ENCODE data around the gene TCF12. TPM values are rescaled to one million over a fixed set of nuclear protein-coding genes. Genes with fewer than 3 reads are reported as not detected.

The TCF12 gene
- total RNA-seq, 1 donor from 2014 or later = 84.6 TPM

DNA sequence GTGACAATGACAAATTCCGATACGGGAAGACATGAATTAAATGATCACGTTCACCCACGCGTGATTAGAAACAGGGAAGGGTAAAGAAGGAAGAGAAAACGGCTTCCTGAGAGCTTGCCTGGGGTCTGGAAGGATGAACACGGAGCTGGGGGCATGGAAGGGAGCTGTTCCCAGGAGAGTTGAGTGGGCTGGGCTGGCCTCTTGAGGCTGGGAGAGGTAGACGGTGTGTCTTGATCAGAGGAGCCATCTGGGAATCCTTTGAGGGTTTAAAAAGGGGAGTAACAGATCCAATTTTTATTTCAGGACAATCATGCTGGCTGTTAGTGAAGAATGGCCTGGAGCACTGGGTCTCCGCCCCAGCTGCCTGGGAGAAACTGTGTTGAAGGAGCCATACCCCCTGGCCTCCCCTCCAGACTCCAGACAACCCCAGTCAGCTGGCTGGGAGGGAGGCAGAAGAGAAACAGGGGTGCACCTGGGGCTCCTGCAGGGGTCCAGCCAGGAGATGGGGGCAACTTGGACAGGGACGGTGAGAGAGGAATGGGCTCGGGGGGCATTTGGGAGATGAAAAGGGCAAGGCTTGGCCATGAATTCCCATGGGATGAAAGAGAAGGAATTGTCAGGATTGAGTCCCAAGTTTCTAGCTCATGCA lies 404.3 kb downstream of the TCF12 start:
- TF ChIP-seq, protein P1, sequence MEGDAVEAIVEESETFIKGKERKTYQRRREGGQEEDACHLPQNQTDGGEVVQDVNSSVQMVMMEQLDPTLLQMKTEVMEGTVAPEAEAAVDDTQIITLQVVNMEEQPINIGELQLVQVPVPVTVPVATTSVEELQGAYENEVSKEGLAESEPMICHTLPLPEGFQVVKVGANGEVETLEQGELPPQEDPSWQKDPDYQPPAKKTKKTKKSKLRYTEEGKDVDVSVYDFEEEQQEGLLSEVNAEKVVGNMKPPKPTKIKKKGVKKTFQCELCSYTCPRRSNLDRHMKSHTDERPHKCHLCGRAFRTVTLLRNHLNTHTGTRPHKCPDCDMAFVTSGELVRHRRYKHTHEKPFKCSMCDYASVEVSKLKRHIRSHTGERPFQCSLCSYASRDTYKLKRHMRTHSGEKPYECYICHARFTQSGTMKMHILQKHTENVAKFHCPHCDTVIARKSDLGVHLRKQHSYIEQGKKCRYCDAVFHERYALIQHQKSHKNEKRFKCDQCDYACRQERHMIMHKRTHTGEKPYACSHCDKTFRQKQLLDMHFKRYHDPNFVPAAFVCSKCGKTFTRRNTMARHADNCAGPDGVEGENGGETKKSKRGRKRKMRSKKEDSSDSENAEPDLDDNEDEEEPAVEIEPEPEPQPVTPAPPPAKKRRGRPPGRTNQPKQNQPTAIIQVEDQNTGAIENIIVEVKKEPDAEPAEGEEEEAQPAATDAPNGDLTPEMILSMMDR (IDR thresholded peaks at IDR 0.05; ENCODE audit: insufficient read depth, low read length, poor library complexity, severe bottlenecking) = no peak
- no peaks in the 10 kb centered on the region for H3K27me3 ChIP-seq (ENCODE audit: control insufficient read depth, insufficient read depth, low read length)
- H3K36me3 ChIP-seq (ENCODE audit: control insufficient read depth, insufficient read depth, low read length) = no peaks in the 10 kb centered on the region
- no peak overlapping the region for H3K4me3 ChIP-seq (ENCODE audit: low read depth, low read length)
- DNase-seq (ENCODE audit: low read depth) = no peak

- no peaks in the 10 kb centered on the region for H3K27me3 ChIP-seq (ENCODE audit: control insufficient read depth, insufficient read depth, low read length)
- no peaks in the 10 kb centered on the region for H3K36me3 ChIP-seq (ENCODE audit: control insufficient read depth, insufficient read depth, low read length)
- TF ChIP-seq, protein P1 (IDR thresholded peaks at IDR 0.05; ENCODE audit: insufficient read depth, low read length, poor library complexity, severe bottlenecking) = no peak
- H3K4me3 ChIP-seq (ENCODE audit: low read depth, low read length) = no peak overlapping the region
- no peak for DNase-seq (ENCODE audit: low read depth)
Observed at GRCh38 chr15:57323299-57323805, 404.9 kb downstream of the TCF12 start.

DNA sequence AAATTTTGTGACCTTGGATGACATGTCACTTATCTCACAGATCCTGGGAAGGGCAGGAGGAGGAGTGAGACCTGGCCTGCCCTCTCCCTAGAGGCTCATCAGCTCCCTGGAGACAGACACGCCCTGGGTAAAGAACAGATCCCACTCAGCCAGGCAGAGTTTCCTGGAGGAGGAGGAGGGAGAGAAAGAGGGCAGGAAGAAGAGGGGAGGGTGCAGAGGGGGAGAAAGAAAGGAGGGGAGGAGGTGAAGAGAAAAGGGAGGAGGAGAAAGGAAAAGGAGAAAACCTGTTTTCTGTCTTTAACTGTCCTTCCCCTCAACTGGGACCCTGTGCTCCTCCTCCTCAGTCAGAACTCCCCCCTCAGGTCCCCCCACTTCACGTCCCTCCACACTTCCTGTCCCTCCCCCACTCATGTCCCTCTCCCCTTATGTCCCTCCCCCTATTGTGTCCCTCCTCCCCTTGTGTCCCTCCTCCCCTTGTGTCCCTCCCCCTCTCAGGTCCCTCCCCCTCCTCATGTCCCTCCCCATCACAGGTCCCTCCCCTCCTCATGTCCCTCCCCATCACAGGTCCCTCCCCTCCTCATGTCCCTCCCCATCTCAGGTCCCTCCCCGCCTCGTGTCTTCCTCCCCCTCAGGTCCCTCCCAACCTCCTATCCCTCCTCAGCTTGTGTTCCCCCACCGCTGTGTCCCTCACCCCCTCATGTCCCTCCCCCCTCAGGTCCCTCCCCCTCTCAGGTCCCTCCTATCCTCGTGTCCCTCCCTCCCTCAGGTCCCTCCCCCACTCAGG lies 405.6 kb downstream of the TCF12 start:
- no peaks in the 10 kb centered on the region for H3K27me3 ChIP-seq (ENCODE audit: control insufficient read depth, insufficient read depth, low read length)
- no peaks in the 10 kb centered on the region for H3K36me3 ChIP-seq (ENCODE audit: control insufficient read depth, insufficient read depth, low read length)
- TF ChIP-seq, protein P1 (IDR thresholded peaks at IDR 0.05; ENCODE audit: insufficient read depth, low read length, poor library complexity, severe bottlenecking) = no peak
- H3K4me3 ChIP-seq (ENCODE audit: low read depth, low read length) = no peak overlapping the region
- peak; percentile 59 for DNase-seq (ENCODE audit: low read depth)

DNA sequence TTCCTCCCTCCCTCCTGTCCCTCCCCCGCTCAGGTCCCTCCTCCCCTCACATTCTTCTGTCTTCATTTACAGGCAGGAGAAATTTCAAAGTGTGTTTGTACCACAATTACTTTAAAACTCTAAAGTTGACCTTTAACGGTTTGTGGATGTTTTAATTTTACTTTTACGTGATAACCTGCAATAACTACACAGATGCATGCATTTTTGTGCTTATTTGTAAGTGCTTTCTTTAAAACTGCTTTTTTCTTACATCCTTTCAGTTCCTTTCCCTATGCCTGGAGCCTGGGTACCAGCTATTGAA lies 406.1 kb downstream of the TCF12 start:
- Histone ChIP-seq H3K27me3 (ENCODE audit: control insufficient read depth, insufficient read depth, low read length) (no peaks in the 10 kb centered on the region), H3K36me3 (ENCODE audit: control insufficient read depth, insufficient read depth, low read length) (no peaks in the 10 kb centered on the region), H3K4me3 (ENCODE audit: low read depth, low read length) (no peak overlapping the region)
- DNase-seq (ENCODE audit: low read depth) = no peak
- TF ChIP-seq, protein P1 (IDR thresholded peaks at IDR 0.05; ENCODE audit: insufficient read depth, low read length, poor library complexity, severe bottlenecking) = no peak

GRCh38 chr15:57324944-57325679 lies 406.7 kb downstream of the TCF12 start:
- no peak overlapping the region for H3K4me3 ChIP-seq (ENCODE audit: low read depth, low read length)
- no peaks in the 10 kb centered on the region for H3K27me3 ChIP-seq (ENCODE audit: control insufficient read depth, insufficient read depth, low read length)
- TF ChIP-seq, protein P1 (IDR thresholded peaks at IDR 0.05; ENCODE audit: insufficient read depth, low read length, poor library complexity, severe bottlenecking) = no peak
- DNase-seq (ENCODE audit: low read depth) = no peak
- H3K36me3 ChIP-seq (ENCODE audit: control insufficient read depth, insufficient read depth, low read length) = no peaks in the 10 kb centered on the region

Measured in kidney epithelial cell (primary cell).